Heart right ventricle (tissue), 16 donors: ENCODE measurements around the gene HNRNPA1. TPM values are rescaled to one million over a fixed set of nuclear protein-coding genes. Genes with fewer than 3 reads are reported as not detected.

ENCODE experiments used
- ATAC-seq, 8 donors: fragments of 200-7000 bp; cut with Tn5 transposase; one replicate each; pipeline ENCODE4 v1.9.1; 2020; ENCODE audit warnings: mild to moderate bottlenecking in 8 of 8, moderate library complexity in 8 of 8, moderate number of reproducible peaks in 1 of 8
- DNase-seq, 2 donors: peaks; one replicate each; pipeline ENCODE4 v3.0.0-alpha.2; 2020
- H3K27ac ChIP-seq, 10 donors: fragments of 200-600 bp; sonication (generic) in 2 of 10; one replicate each; pipeline versions ENCODE4 v1.5.0 to v1.8.0; 2020 to 2022; ENCODE audit warnings: mild to moderate bottlenecking in 3 of 10
- H3K27me3 ChIP-seq, 7 donors: fragments of 200-600 bp; one replicate each; pipeline ENCODE4 v1.8.0; 2021 to 2022; ENCODE audit warnings: mild to moderate bottlenecking in 2 of 7
- H3K36me3 ChIP-seq, 9 donors: fragments of 200-600 bp; sonication (generic) in 1 of 9; one replicate each; pipeline versions ENCODE4 v1.5.0 to v1.8.0; 2020 to 2022; ENCODE audit warnings: mild to moderate bottlenecking in 2 of 9
- H3K4me1 ChIP-seq, 9 donors: fragments of 200-600 bp; sonication (generic) in 1 of 9; one replicate each; pipeline versions ENCODE4 v1.5.0 to v1.8.0; 2020 to 2022; ENCODE audit warnings: mild to moderate bottlenecking in 4 of 9
- H3K4me3 ChIP-seq, 10 donors: fragments of 200-600 bp; sonication (generic) in 2 of 10; one replicate each; pipeline versions ENCODE4 v1.5.0 to v1.8.0; 2020 to 2022; ENCODE audit warnings: mild to moderate bottlenecking in 7 of 10, moderate library complexity in 2 of 10
- H3K9me3 ChIP-seq, 11 donors: fragments of 200-600 bp in 10 of 11; sonication (generic) in 2 of 11; one replicate each; pipeline versions ENCODE4 v1.5.0 to v1.8.0; 2013 to 2022; ENCODE audit warnings: mild to moderate bottlenecking in 2 of 11, control low read depth in 1 of 11, moderate library complexity in 1 of 11
- CTCF ChIP-seq, 9 donors: fragments of 200-600 bp; sonication (generic) in 2 of 9; IDR thresholded peaks; one replicate each; pipeline versions ENCODE4 v1.5.0 to v1.8.0; 2021 to 2022; ENCODE audit warnings: antibody characterized with exemption in 9 of 9, mild to moderate bottlenecking in 5 of 9, moderate library complexity in 1 of 9
- WGBS, 2 donors: extraction: QIAGEN DNeasy Blood & Tissue Kit; methylation state at CpG; one replicate each; pipeline ENCODE4 v1.1.7; 2013; ENCODE audit warnings: inconsistent platforms in 1 of 2; 5-methylcytosine and 5-hydroxymethylcytosine counted together
- intact Hi-C, 10 donors: fragments of 100-400 bp; cut with DNase I; formaldehyde crosslinking; loops; one replicate each; pipeline versions ENCODE4 v1.11.1 to v1.14.2; 2022
- polyA plus RNA-seq, 2 donors: library from polyadenylated mRNA; stranded (reverse); fragments of 200-250 nt; gene quantifications; one replicate each; pipeline ENCODE4 v1.2.3, GENCODE V29; 2013
- total RNA-seq, 10 donors: library from RNA; stranded (reverse); fragmentation: NEBNext Ultra II Directional in 3 of 10; extraction: Animal tissue kit (Norgen Biotek cat#: 25700) in 3 of 10; gene quantifications; one replicate each; pipeline versions ENCODE4 v1.2.1 to v1.2.4, GENCODE V29; 2021 to 2023
- donor health status: Arrhythmogenic right ventricular cardiomyopathy.
- donor health status: ischemic (EF 13 %, LVEDD 7.1; RV severe dilation, severe dysfunction).
- donor health status: healthy with polysubstance abuse.
- donor health status: DM: no; HTN: yes; CAD: no.
- donor health status: DM: no; HTN: no; CAD: no.
- donor health status: ischemic (EF 25% LVEDD 6.9; RV normal size, moderate dysfunction).
- donor health status: ischemic (EF 25% LVEDD 5.7; RV mildly dilated, moderate dysfunction).
- donor health status: healthy.
- donor health status: DM: yes; HTN: yes; CAD: no.
- donor health status: Ischemic cardiomyopathy.
- donor health status: ischemic (EF 35%, LVEDD 5.7; RV mildly dilated, moderate dysfunction).
- donor health status: nonischemic (EF 11% LVEDD 7.7; RV severe dilation, severe dysfunction).
- donor health status: DM: yes; HTN: yes; CAD: no.
- donor health status: PGD.
- donor health status: ischemic (EF 29% LVEDD 5.4; RV normal size, mild dysfunction).
- donor health status: nonischemic (EF 23%, LVEDD 6.1; RV moderate dilation, normal function).

HNRNPA1 gene
- total and polyA plus RNA-seq, 12 donors: 353 to 641 (median 462) TPM

GRCh38 chr12:54300225-54300731 lies 19.8 kb downstream of the HNRNPA1 start:
- Histone ChIP-seq H3K9me3 (no peaks in the 10 kb centered on the region), H3K27me3 (peaks cover 7 to 49% (median 31%) of the 10 kb centered on the region in 7 donors), H3K4me1 (peaks cover 0 to 45% (median 8%) of the 10 kb centered on the region in 9 donors), H3K36me3 (no peaks in the 10 kb centered on the region), H3K27ac (peak overlapping the region in 2 of 10 donors; percentile 4 to 76), H3K4me3 (peak overlapping the region in 6 of 10 donors; percentile 29 to 49 (median 34))
- intact Hi-C loops: no loop called here
- 49 to 50% methylated on average over 3 of the region's 3 CpGs for WGBS, 2 donors
- DNase-seq: no peak
- no peak for TF ChIP-seq CTCF (IDR thresholded peaks at IDR 0.05)
- ATAC-seq: no peak

- Histone ChIP-seq H3K9me3 (no peaks in the 10 kb centered on the region), H3K36me3 (no peaks in the 10 kb centered on the region), H3K4me1 (peaks cover 0 to 45% (median 8%) of the 10 kb centered on the region in 9 donors), H3K27me3 (peaks cover 7 to 49% (median 31%) of the 10 kb centered on the region in 7 donors), H3K27ac (peak within 1 kb of the TSS in 2 of 10 donors; percentile 4 to 76), H3K4me3 (peak within 1 kb of the TSS in 7 of 10 donors; percentile 22 to 49 (median 31))
- DNase-seq: peak in 1 of 2 donors; percentile 34
- no peak for TF ChIP-seq CTCF (IDR thresholded peaks at IDR 0.05)
- peak; percentile 48 to 68 (median 60) for ATAC-seq
- 5 to 7% methylated on average over 26 of the region's 26 CpGs for WGBS, 2 donors
- intact Hi-C loops: no loop called here
Measured at GRCh38 chr12:54300732-54301427, 20.4 kb downstream of the HNRNPA1 start, which contains the start of gene NFE2. Gene NFE2, minus strand, starts transcription at chr12:54301015. Its CDS starts 5,767 bp downstream, at chr12:54295248.

- Histone ChIP-seq H3K4me1 (peaks cover 0 to 47% (median 8%) of the 10 kb centered on the region in 9 donors), H3K36me3 (no peaks in the 10 kb centered on the region), H3K27ac (peak overlapping the region in 1 of 10 donors; percentile 76), H3K4me3 (peak overlapping the region in 1 of 10 donors; percentile 49), H3K9me3 (no peaks in the 10 kb centered on the region), H3K27me3 (peaks cover 7 to 49% (median 31%) of the 10 kb centered on the region in 7 donors)
- WGBS, 2 donors: 76 to 94% methylated on average over 1 of the region's 1 CpG
- intact Hi-C loops: no loop called here
- no peak for ATAC-seq
- no peak for DNase-seq
- TF ChIP-seq CTCF (IDR thresholded peaks at IDR 0.05): no peak
Measured at GRCh38 chr12:54301428-54302048, 21.0 kb downstream of the HNRNPA1 start.

- peaks cover 6 to 43% (median 28%) of the 10 kb centered on the region in 7 donors for H3K27me3 ChIP-seq
- peaks cover 0 to 58% (median 8%) of the 10 kb centered on the region in 9 donors for H3K4me1 ChIP-seq
- ATAC-seq (no peak), DNase-seq (no peak)
- H3K9me3 ChIP-seq: no peaks in the 10 kb centered on the region
- no peaks in the 10 kb centered on the region for H3K36me3 ChIP-seq
- TF ChIP-seq CTCF (IDR thresholded peaks at IDR 0.05): no peak
- H3K4me3 ChIP-seq: peak overlapping the region in 1 of 10 donors; percentile 23
- H3K27ac ChIP-seq: peak overlapping the region in 1 of 10 donors; percentile 67
- intact Hi-C loops: no loop called here
Measured at GRCh38 chr12:54303640-54304039, 23.1 kb downstream of the HNRNPA1 start.
